GM23248 (cell line): Measurements from ENCODE around the gene PARVA.

ENCODE experiments used
- EZH2 ChIP-seq: fragments of 200-600 bp; sonication (generic); IDR thresholded peaks from 2 replicates; pipeline ENCODE4 v1.6.1; 2018; ENCODE audit warnings: antibody characterized with exemption, mild to moderate bottlenecking; ENCODE audit not compliant: insufficient read depth, poor library complexity, severe bottlenecking
- EZH2phosphoT487 ChIP-seq: fragments of 200-600 bp; sonication (generic); IDR thresholded peaks from 2 replicates; pipeline ENCODE4 v1.6.1; 2018; ENCODE audit warnings: antibody characterized with exemption, moderate library complexity, mild to moderate bottlenecking, low read depth; ENCODE audit not compliant: insufficient read depth

DNA sequence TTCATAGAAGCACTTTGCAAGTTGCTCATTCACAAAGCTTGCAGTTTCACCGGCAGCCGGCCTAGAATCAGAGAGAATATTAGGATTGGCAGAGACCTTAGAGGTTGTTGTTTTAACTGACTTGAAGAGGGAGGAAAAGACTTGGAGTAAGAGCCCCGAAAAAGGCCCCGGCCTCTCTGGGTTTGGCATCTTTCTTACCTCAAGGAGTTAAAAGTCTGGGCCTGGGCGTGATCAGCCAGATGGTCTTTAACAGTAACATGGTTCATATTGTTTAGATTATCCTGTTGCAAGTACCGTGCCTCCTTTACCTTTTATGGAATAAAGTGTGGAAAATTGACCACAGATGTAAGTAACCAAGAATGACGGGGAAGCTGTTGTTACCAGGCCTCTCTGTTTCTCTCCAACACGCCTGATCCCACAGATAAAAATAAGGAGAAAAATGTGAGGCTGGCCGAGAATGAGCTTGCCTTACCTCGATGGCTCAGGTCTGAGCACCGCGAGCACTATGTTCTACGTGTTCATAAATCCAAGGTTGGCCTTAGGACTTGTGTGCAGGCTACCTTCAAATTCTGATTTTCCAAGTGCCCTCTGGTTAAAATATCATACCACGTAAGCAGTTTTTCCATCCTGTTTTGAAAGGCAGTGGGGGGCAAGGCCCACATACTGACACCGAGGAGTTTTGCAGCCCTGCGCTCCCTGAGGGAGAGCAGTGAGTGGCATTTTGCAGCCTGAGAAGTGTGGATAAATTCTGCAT lies 56.4 kb downstream of the PARVA start:
- TF ChIP-seq EZH2 (no peak), EZH2phosphoT487 (no peak)
